NCI-H2029 treated with DMSO at 0.1 percent for 48 hours (cell line): ENCODE data around the gene NSMCE4A.
"Not testable (repeated sequence)": the region's sequence is repeated elsewhere in the genome, so short reads cannot be mapped to it uniquely, and the experiment has no call there.

Experiments used
- DNase-seq: peaks from one replicate; lab custom pipeline; 2025; lab: John Stamatoyannopoulos, UW

NSMCE4A gene

GRCh38 chr10:121974535-121975294 lies at the start of gene NSMCE4A:
TSS of gene NSMCE4A (minus strand) at chr10:121975217. CDS start at chr10:121975165, 52 bp downstream.
- no peak for DNase-seq

- DNase-seq = not testable (repeated sequence)
Measured at GRCh38 chr10:122023257-122023656, 48.2 kb upstream of the NSMCE4A start.

GRCh38 chr10:122022276-122022675 lies 47.3 kb upstream of the NSMCE4A start:
- no peak for DNase-seq

GRCh38 chr10:122021828-122022227 lies 46.8 kb upstream of the NSMCE4A start:
- DNase-seq = no peak

- no peak for DNase-seq
Measured at GRCh38 chr10:122021379-122021778, 46.4 kb upstream of the NSMCE4A start.

GRCh38 chr10:122020226-122020625 lies 45.2 kb upstream of the NSMCE4A start:
- no peak for DNase-seq

GRCh38 chr10:122019414-122019975 lies 44.5 kb upstream of the NSMCE4A start:
- DNase-seq = no peak

GRCh38 chr10:122018951-122019413 lies 44.0 kb upstream of the NSMCE4A start:
- DNase-seq = no peak

GRCh38 chr10:122018491-122018890 lies 43.5 kb upstream of the NSMCE4A start:
- no peak for DNase-seq

- not testable (repeated sequence) for DNase-seq
Measured at GRCh38 chr10:122017926-122018325, 42.9 kb upstream of the NSMCE4A start.

- no peak for DNase-seq
Measured at GRCh38 chr10:122014652-122015248, 39.7 kb upstream of the NSMCE4A start.

GRCh38 chr10:122013311-122013780 lies 38.3 kb upstream of the NSMCE4A start:
- DNase-seq = no peak

GRCh38 chr10:122012731-122013130 lies 37.7 kb upstream of the NSMCE4A start:
- no peak for DNase-seq

GRCh38 chr10:122010405-122011050 lies 35.5 kb upstream of the NSMCE4A start:
- DNase-seq = no peak

GRCh38 chr10:122007415-122007814 lies 32.4 kb upstream of the NSMCE4A start:
- DNase-seq = no peak

GRCh38 chr10:122001698-122002097 lies 26.7 kb upstream of the NSMCE4A start:
- DNase-seq = no peak

GRCh38 chr10:121999301-121999700 lies 24.3 kb upstream of the NSMCE4A start:
- DNase-seq = no peak

GRCh38 chr10:121998462-121998861 lies 23.4 kb upstream of the NSMCE4A start:
- DNase-seq = no peak

GRCh38 chr10:121994429-121994941 lies 19.5 kb upstream of the NSMCE4A start:
- no peak for DNase-seq

GRCh38 chr10:121991727-121992126 lies 16.7 kb upstream of the NSMCE4A start:
- not testable (repeated sequence) for DNase-seq

GRCh38 chr10:121990015-121990677 lies 15.1 kb upstream of the NSMCE4A start:
- no peak for DNase-seq
